Measurements from ENCODE around the gene MAD1L1.

Gene MAD1L1

GRCh38 chr7:1928645-1929348 is 303.9 kb downstream of the MAD1L1 start:
- no peak for TF ChIP-seq CTCF (conservative IDR thresholded peaks at IDR 0.05; ENCODE audit: low read depth, low read length)
- H3K4me2 ChIP-seq = no peak overlapping the region
- H3K4me1 ChIP-seq (ENCODE audit: low read depth, poor library complexity, severe bottlenecking) = no peaks in the 10 kb centered on the region
- no peak overlapping the region for H3K9ac ChIP-seq
- H3K4me3 ChIP-seq (IDR thresholded peaks at IDR 0.05; ENCODE audit: insufficient read depth, low read depth, low read length) = no peak overlapping the region
- no peaks in the 10 kb centered on the region for H3K36me3 ChIP-seq (ENCODE audit: insufficient read depth)
- H3K79me2 ChIP-seq (ENCODE audit: insufficient read depth, low read depth) = no peaks in the 10 kb centered on the region
- H3K27ac ChIP-seq = no peak overlapping the region
- H4K20me1 ChIP-seq (ENCODE audit: insufficient read depth) = no peaks in the 10 kb centered on the region
- H3K27me3 ChIP-seq (ENCODE audit: insufficient read depth, low read depth) = no peaks in the 10 kb centered on the region
- no peak overlapping the region for H2AFZ ChIP-seq (ENCODE audit: low read depth)

GRCh38 chr7:1927937-1928644 is 304.7 kb downstream of the MAD1L1 start:
- no peaks in the 10 kb centered on the region for H3K27me3 ChIP-seq (ENCODE audit: insufficient read depth, low read depth)
- H3K27ac ChIP-seq = no peak overlapping the region
- no peaks in the 10 kb centered on the region for H3K79me2 ChIP-seq (ENCODE audit: insufficient read depth, low read depth)
- H4K20me1 ChIP-seq (ENCODE audit: insufficient read depth) = no peaks in the 10 kb centered on the region
- H2AFZ ChIP-seq (ENCODE audit: low read depth) = no peak overlapping the region
- H3K4me1 ChIP-seq (ENCODE audit: low read depth, poor library complexity, severe bottlenecking) = no peaks in the 10 kb centered on the region
- no peak overlapping the region for H3K4me2 ChIP-seq
- TF ChIP-seq CTCF (conservative IDR thresholded peaks at IDR 0.05; ENCODE audit: low read depth, low read length) = no peak
- H3K36me3 ChIP-seq (ENCODE audit: insufficient read depth) = no peaks in the 10 kb centered on the region
- H3K9ac ChIP-seq = no peak overlapping the region
- H3K4me3 ChIP-seq (IDR thresholded peaks at IDR 0.05; ENCODE audit: insufficient read depth, low read depth, low read length) = no peak overlapping the region

GRCh38 chr7:1926908-1927306 is 305.8 kb downstream of the MAD1L1 start:
- H3K9ac ChIP-seq = no peak overlapping the region
- no peaks in the 10 kb centered on the region for H3K79me2 ChIP-seq (ENCODE audit: insufficient read depth, low read depth)
- H3K36me3 ChIP-seq (ENCODE audit: insufficient read depth) = no peaks in the 10 kb centered on the region
- no peaks in the 10 kb centered on the region for H4K20me1 ChIP-seq (ENCODE audit: insufficient read depth)
- no peak overlapping the region for H2AFZ ChIP-seq (ENCODE audit: low read depth)
- no peak overlapping the region for H3K4me3 ChIP-seq (IDR thresholded peaks at IDR 0.05; ENCODE audit: insufficient read depth, low read depth, low read length)
- no peak for TF ChIP-seq CTCF (conservative IDR thresholded peaks at IDR 0.05; ENCODE audit: low read depth, low read length)
- no peaks in the 10 kb centered on the region for H3K4me1 ChIP-seq (ENCODE audit: low read depth, poor library complexity, severe bottlenecking)
- H3K4me2 ChIP-seq = no peak overlapping the region
- H3K27ac ChIP-seq = no peak overlapping the region
- no peaks in the 10 kb centered on the region for H3K27me3 ChIP-seq (ENCODE audit: insufficient read depth, low read depth)

- Histone ChIP-seq H3K4me2 (no peak overlapping the region), H3K4me3 (IDR thresholded peaks at IDR 0.05; ENCODE audit: insufficient read depth, low read depth, low read length) (no peak overlapping the region), H3K4me1 (ENCODE audit: low read depth, poor library complexity, severe bottlenecking) (no peaks in the 10 kb centered on the region), H3K27me3 (ENCODE audit: insufficient read depth, low read depth) (no peaks in the 10 kb centered on the region), H3K79me2 (ENCODE audit: insufficient read depth, low read depth) (no peaks in the 10 kb centered on the region), H3K27ac (no peak overlapping the region), H4K20me1 (ENCODE audit: insufficient read depth) (no peaks in the 10 kb centered on the region), H2AFZ (ENCODE audit: low read depth) (no peak overlapping the region), H3K9ac (no peak overlapping the region), H3K36me3 (ENCODE audit: insufficient read depth) (no peaks in the 10 kb centered on the region)
- TF ChIP-seq CTCF (conservative IDR thresholded peaks at IDR 0.05; ENCODE audit: low read depth, low read length) = no peak
Observed at GRCh38 chr7:1925973-1926907, 306.5 kb downstream of the MAD1L1 start.
